GM12801 (cell line): ENCODE data around the gene ATG9B.

ENCODE experiments used
- TF ChIP-seq, protein P1 (sequence below): IDR thresholded peaks from one replicate; pipeline ENCODE4 v1.5.1; 2011; ENCODE audit warnings: control low read depth; ENCODE audit not compliant: insufficient read length; ENCODE audit errors: extremely low read depth

ATG9B gene

DNA sequence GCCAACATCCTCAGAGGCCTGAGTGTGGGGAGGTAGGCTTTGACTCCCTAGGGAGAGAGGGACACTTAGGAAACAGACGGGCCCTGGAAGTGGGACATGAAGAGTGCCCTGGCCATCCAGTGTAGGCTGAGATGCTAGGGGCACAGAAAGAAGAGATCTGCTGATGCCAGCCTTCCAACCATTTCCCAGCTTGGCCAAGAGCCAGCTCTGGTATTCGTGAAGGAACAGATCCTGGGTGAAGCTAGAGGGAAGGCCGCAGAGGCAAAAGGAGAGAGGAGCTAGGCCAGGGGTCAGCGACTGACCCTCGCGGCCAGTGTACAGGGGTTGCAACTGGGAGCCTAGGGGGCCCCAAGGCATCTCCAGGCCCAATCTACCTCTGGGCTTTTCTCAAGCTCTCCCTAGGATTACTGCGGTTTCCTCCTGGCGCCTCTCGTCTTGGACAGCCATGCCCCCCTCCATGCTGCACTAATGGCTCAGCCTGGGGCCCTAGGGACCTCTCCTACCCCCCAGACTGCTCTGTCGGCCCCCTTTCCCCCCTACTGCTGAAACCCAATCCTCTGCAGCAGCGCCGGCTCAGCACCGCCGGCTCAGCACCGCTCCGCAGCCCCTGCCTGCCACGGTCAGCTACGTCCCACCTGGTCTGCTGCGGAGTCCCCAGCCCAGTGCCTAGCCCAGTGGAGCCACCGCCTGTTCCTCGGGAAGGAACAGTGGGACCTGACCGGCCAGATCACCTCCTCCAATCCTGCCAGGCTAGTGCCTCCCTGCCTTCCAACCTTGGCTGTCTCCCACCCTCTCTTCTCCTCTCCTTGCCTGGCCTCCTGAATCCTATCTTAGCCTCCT, 23.9 kb upstream of the ATG9B start, which contains the start of gene ASIC3:
Gene ASIC3, plus strand, starts transcription at position 556 of the 840 bp plus-strand sequence. CDS start 355 bp downstream, outside the sequence.
- TF ChIP-seq, protein P1, sequence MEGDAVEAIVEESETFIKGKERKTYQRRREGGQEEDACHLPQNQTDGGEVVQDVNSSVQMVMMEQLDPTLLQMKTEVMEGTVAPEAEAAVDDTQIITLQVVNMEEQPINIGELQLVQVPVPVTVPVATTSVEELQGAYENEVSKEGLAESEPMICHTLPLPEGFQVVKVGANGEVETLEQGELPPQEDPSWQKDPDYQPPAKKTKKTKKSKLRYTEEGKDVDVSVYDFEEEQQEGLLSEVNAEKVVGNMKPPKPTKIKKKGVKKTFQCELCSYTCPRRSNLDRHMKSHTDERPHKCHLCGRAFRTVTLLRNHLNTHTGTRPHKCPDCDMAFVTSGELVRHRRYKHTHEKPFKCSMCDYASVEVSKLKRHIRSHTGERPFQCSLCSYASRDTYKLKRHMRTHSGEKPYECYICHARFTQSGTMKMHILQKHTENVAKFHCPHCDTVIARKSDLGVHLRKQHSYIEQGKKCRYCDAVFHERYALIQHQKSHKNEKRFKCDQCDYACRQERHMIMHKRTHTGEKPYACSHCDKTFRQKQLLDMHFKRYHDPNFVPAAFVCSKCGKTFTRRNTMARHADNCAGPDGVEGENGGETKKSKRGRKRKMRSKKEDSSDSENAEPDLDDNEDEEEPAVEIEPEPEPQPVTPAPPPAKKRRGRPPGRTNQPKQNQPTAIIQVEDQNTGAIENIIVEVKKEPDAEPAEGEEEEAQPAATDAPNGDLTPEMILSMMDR, result no peak

DNA sequence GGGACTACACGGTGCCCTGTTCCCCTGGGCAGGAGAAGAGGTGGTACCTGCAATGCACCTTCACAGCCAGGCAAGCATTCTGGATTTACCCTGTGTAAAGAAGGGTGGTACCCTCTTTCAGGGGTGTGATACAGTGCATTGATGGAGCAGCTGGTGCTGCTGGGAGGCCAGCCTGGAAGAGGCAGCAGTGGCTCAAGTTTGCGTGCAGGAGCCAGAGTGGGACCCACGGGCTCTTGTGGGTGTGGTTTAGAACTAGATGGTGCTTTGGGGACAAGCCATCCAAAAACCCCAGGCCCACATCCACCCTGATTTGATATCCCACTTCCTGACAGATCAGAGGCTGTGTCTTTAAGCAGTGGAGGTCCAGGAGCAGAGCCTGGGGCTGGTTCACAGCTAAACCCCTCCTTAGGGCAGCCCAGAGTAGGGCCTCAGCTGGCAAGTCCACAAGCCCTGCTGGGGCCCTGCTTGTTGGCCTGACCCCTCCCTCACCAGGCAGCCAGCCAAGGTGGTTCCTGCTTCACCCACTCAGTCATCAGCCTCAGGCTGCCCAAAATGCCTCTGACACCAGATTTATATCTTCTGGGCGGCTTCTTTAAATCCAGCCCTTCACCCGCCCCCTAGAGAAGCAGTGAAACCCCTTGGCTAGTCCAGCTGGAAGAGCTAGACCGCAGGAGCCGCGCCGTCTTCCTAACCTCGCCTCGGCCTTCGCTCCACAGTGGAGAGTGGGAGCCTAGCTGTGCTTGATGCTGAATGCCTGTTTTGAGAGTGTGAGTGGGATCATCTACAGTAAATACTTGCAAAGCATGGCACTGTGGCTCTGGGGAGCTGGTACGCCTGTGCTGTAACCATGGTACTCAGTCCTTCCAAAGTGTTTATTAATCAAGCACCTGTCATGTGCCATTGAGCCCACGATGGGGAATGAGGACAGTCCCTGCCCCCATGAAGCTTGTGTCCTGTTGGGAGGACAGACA, 22.6 kb upstream of the ATG9B start:
- TF ChIP-seq, protein P1, result no peak

DNA sequence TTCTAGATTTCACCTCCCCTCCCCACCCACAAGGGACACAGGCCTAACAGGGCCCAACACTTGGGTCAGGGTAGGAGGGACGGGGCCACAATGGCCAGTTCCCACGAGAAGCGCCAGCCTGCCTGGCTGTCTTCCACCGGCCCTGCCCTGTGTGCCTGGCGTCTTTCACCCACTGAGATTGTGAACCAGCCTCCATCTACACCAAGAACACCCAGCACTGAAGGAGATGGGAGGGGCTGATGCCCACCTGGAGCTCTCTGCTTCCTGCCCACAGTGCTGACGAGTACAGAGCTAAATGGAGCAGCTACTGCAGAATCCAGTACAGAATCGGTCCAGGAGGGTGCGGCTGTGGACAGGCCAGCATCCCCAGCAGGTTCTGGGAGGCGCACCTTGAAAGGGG, 21.7 kb upstream of the ATG9B start:
- TF ChIP-seq, protein P1, result no peak

DNA sequence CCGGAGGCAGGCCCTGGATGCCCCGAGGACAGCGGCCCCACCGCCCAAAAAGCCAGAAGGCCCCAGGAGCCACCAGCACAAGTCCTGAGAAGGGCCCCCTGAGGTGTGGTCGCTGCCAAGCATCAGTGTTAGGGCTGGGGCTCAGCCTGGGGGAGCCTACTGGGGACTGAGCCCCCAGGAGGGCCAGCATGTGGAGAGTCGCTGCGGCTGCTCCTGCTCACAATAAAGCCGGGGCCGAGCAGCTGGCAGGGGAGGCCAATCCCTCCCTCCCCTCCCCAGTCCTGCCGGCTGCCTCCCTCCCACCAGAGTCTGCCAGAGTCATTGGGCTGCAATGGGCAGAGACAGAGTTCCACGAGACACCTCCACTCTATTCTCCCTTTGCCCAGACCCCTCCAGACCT, 21.0 kb upstream of the ATG9B start:
- TF ChIP-seq, protein P1, result no peak

DNA sequence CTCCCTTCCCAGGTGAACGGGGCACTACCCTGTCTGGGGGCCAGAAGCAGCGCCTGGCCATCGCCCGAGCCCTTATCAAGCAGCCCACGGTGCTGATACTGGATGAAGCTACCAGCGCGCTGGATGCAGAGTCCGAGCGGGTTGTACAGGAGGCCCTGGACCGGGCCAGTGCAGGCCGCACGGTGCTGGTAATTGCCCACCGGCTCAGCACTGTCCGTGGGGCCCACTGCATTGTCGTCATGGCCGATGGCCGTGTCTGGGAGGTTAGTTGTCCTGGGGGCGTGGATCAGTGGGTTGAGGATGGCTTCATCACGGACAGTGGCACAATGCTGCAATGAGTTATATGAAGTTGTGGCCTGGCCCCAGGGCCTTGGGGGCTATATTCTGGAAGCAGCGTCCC, 19.7 kb upstream of the ATG9B start:
- TF ChIP-seq, protein P1, result no peak

DNA sequence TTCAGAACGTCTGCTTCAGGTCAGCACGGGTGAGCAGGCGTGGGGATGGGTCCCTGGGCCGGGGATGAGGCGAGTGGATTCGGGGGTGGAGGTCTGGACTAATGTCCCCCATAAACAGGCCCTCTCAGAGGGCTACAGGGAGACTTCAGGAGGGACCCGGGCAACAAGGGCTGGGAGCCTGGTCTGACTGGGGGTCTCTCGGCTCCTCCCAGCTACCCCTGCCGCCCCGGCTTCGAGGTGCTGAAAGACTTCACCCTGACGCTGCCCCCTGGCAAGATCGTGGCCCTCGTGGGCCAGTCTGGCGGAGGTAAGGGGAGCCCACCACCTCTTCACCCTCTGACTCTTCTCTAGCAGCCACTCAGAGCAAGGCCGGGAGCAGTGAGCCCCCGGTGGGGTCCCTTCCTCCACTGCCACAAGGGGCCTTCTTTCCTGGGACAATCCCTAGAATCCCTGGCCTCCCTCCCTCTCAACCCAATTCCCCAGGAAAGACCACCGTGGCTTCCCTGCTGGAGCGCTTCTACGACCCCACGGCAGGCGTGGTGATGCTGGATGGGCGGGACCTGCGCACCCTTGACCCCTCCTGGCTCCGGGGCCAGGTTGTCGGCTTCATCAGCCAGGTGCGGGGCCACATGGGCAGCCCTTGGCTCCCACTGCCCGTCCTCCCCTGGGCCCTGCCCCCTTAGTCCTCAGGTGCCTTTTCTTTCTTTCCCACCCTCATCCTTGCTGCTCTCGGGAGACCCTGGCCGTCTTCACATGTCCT, 16.5 kb upstream of the ATG9B start:
- TF ChIP-seq, protein P1, result no peak
